Loucy (cell line): Measurements from ENCODE around the gene UBE2K.

ENCODE experiments used
- EZH2phosphoT487 ChIP-seq: fragments of 200-600 bp; IDR thresholded peaks from 2 replicates; pipeline ENCODE4 v1.6.1; 2018; ENCODE audit warnings: antibody characterized with exemption, mild to moderate bottlenecking, moderate library complexity, borderline replicate concordance
- TF ChIP-seq, protein P1 (sequence below): fragments of 200-600 bp; sonication (generic); conservative IDR thresholded peaks from 2 replicates; pipeline ENCODE4 v1.5.1; 2014; ENCODE audit warnings: mild to moderate bottlenecking, antibody characterized with exemption, low read length

GRCh38 chr4:39655211-39655610 is 42.7 kb upstream of the UBE2K start:
- TF ChIP-seq, protein P1, sequence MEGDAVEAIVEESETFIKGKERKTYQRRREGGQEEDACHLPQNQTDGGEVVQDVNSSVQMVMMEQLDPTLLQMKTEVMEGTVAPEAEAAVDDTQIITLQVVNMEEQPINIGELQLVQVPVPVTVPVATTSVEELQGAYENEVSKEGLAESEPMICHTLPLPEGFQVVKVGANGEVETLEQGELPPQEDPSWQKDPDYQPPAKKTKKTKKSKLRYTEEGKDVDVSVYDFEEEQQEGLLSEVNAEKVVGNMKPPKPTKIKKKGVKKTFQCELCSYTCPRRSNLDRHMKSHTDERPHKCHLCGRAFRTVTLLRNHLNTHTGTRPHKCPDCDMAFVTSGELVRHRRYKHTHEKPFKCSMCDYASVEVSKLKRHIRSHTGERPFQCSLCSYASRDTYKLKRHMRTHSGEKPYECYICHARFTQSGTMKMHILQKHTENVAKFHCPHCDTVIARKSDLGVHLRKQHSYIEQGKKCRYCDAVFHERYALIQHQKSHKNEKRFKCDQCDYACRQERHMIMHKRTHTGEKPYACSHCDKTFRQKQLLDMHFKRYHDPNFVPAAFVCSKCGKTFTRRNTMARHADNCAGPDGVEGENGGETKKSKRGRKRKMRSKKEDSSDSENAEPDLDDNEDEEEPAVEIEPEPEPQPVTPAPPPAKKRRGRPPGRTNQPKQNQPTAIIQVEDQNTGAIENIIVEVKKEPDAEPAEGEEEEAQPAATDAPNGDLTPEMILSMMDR, result no peak
- no peak for TF ChIP-seq EZH2phosphoT487
